IPS-NIHi7 (cell line): ENCODE data around the gene ZNF850.

Source experiments
- DNase-seq: peaks from one replicate; pipeline ENCODE4 v3.0.0; 2012; ENCODE audit warnings: mixed read lengths; ENCODE audit errors: extremely low spot score

ZNF850 gene

GRCh38 chr19:36688058-36688457 lies 84.5 kb downstream of the ZNF850 start:
- DNase-seq = no peak

- peak; percentile 99 for DNase-seq
These were observed 85.2 kb downstream of the ZNF850 start, which contains the start of gene ZNF567 for GRCh38 chr19:36687214-36688056. ZNF567 (plus strand) TSS chr19:36687612; CDS start chr19:36694868, 7,256 bp downstream.

GRCh38 chr19:36686365-36687213 lies 86.0 kb downstream of the ZNF850 start:
- DNase-seq = peak; percentile 15

GRCh38 chr19:36685835-36686234 lies 86.8 kb downstream of the ZNF850 start:
- no peak for DNase-seq

- no peak for DNase-seq
These were observed 93.2 kb downstream of the ZNF850 start for GRCh38 chr19:36679455-36679854.

GRCh38 chr19:36674201-36674600 lies 98.4 kb downstream of the ZNF850 start:
- DNase-seq = no peak

- no peak for DNase-seq
These were observed 100.2 kb downstream of the ZNF850 start for GRCh38 chr19:36672368-36672767.

GRCh38 chr19:36668646-36669045 lies 104.0 kb downstream of the ZNF850 start:
- DNase-seq = no peak

GRCh38 chr19:36665832-36666231 lies 106.8 kb downstream of the ZNF850 start:
- no peak for DNase-seq
